Suprapubic skin (tissue), 4 donors: Measurements from ENCODE around the gene NAALADL2. TPM values are rescaled to one million over a fixed set of nuclear protein-coding genes. Genes with fewer than 3 reads are reported as not detected.
"Not testable (repeated sequence)": the region's sequence is repeated elsewhere in the genome, so short reads cannot be mapped to it uniquely, and the experiment has no call there.

Experiments
- DNase-seq, 2 donors: peaks; one replicate each; pipeline ENCODE4 v3.0.0-alpha.2; 2019; ENCODE audit warnings: low spot score in 2 of 2
- H3K27ac ChIP-seq: fragments of 200-600 bp; sonication (generic); one replicate; pipeline ENCODE4 v1.5.1; 2019
- H3K27me3 ChIP-seq: fragments of 200-600 bp; sonication (generic); one replicate; pipeline ENCODE4 v1.5.1; 2019
- H3K36me3 ChIP-seq: fragments of 200-600 bp; sonication (generic); one replicate; pipeline ENCODE4 v1.5.1; 2019
- H3K4me1 ChIP-seq: fragments of 200-600 bp; sonication (generic); one replicate; pipeline ENCODE4 v1.5.1; 2019
- H3K4me3 ChIP-seq: fragments of 200-600 bp; sonication (generic); one replicate; pipeline ENCODE4 v1.5.1; 2019; ENCODE audit warnings: mild to moderate bottlenecking
- H3K9me3 ChIP-seq: fragments of 200-600 bp; sonication (generic); one replicate; pipeline ENCODE4 v1.5.1; 2019
- EP300 ChIP-seq: sonication (generic); formaldehyde crosslinking; IDR thresholded peaks from one replicate; pipeline ENCODE4 v1.6.1; 2017; ENCODE audit warnings: antibody characterized with exemption
- POLR2A ChIP-seq, 2 donors: fragments of 450-650 bp; IDR thresholded peaks; one replicate each; pipeline ENCODE4 v1.6.1; 2017; ENCODE audit warnings: antibody characterized with exemption in 2 of 2, mild to moderate bottlenecking in 2 of 2, moderate library complexity in 2 of 2
- POLR2AphosphoS5 ChIP-seq, 3 donors: sonication (generic); formaldehyde crosslinking; IDR thresholded peaks; one replicate each; pipeline ENCODE4 v1.6.1; 2017; ENCODE audit warnings: antibody characterized with exemption in 3 of 3
- WGBS: methylation state at CpG from one replicate; pipeline ENCODE4 v1.1.5; 2018; 5-methylcytosine and 5-hydroxymethylcytosine counted together
- total RNA-seq, 4 donors: library from RNA; depleted of rRNA; stranded (reverse); fragments of >200 nt; gene quantifications; one replicate each; pipeline ENCODE4 v1.1.0, GENCODE V29; 2016
- TF ChIP-seq, protein P1 (sequence below), 2 donors: fragments of 200-600 bp in 1 of 2; fragments of 450-650 bp in 1 of 2; sonication (generic) in 1 of 2; IDR thresholded peaks; one replicate each; pipeline ENCODE4 v1.5.1; 2016 to 2019; ENCODE audit warnings: antibody characterized with exemption in 2 of 2, mild to moderate bottlenecking in 1 of 2, moderate library complexity in 1 of 2

NAALADL2 gene
- total RNA-seq, 4 donors from 2014 or later: 4.0 to 10.5 (median 8.5) TPM

DNA sequence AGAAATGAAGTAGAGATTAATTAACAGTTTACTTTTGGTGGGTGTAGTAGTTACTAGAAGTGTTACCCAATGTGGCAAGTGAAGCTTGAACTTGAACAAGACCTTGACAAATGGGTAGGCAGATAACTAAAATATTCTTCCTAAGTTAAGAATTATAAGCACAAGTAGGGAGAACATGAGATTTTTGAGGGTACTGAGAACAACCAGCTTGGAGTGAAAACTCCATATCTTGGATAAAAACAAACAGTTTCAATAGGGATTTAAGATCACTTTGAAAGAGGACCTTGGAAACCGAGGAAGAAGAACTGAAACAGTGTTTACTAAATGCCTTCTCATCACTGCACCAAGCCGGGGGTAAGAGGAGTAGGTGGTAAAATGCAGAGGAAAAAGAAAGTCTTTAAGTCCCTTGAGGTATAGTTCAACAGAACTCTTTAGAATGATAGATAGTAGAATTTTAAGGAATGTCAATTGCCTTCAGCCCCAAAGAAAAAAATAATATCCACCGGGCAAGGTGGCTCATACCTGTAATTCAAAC lies 496.7 kb downstream of the NAALADL2 start:
- Histone ChIP-seq H3K4me3 (no peak overlapping the region), H3K27ac (no peak overlapping the region), H3K36me3 (no peaks in the 10 kb centered on the region), H3K9me3 (no peaks in the 10 kb centered on the region), H3K4me1 (no peaks in the 10 kb centered on the region), H3K27me3 (no peaks in the 10 kb centered on the region)
- 83% methylated on average over 3 of the region's 3 CpGs for WGBS
- no peak for DNase-seq
- TF ChIP-seq, protein P1, sequence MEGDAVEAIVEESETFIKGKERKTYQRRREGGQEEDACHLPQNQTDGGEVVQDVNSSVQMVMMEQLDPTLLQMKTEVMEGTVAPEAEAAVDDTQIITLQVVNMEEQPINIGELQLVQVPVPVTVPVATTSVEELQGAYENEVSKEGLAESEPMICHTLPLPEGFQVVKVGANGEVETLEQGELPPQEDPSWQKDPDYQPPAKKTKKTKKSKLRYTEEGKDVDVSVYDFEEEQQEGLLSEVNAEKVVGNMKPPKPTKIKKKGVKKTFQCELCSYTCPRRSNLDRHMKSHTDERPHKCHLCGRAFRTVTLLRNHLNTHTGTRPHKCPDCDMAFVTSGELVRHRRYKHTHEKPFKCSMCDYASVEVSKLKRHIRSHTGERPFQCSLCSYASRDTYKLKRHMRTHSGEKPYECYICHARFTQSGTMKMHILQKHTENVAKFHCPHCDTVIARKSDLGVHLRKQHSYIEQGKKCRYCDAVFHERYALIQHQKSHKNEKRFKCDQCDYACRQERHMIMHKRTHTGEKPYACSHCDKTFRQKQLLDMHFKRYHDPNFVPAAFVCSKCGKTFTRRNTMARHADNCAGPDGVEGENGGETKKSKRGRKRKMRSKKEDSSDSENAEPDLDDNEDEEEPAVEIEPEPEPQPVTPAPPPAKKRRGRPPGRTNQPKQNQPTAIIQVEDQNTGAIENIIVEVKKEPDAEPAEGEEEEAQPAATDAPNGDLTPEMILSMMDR (IDR thresholded peaks at IDR 0.05): no peak
- TF ChIP-seq EP300 (no peak), POLR2AphosphoS5 (IDR thresholded peaks at IDR 0.05) (no peak), POLR2A (IDR thresholded peaks at IDR 0.05) (no peak)

DNA sequence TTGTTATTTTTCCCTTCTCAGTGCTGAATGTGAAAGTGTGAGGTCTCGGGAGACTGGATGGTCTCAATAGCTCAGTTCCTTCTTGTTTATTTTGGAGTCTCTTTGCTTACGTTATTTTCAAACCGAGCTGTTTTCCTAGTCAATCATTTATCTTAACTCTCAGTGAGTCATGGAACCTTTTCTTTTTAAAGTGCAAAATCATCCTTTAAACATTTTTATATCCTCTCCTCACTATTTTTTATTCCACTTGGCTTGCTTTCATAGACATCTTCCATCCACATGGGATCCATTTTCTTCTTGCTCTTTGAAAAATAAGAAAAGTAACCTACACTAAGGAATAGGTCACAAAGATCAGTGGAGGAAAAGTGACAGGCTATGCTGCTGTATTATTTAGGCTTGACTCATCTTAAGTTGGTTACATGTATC lies 497.8 kb downstream of the NAALADL2 start:
- DNase-seq: no peak
- TF ChIP-seq EP300 (no peak), POLR2A (IDR thresholded peaks at IDR 0.05) (no peak), POLR2AphosphoS5 (IDR thresholded peaks at IDR 0.05) (no peak)
- TF ChIP-seq, protein P1 (IDR thresholded peaks at IDR 0.05): no peak
- no peak overlapping the region for H3K4me3 ChIP-seq
- no peaks in the 10 kb centered on the region for H3K27me3 ChIP-seq
- no peaks in the 10 kb centered on the region for H3K9me3 ChIP-seq
- H3K36me3 ChIP-seq: no peaks in the 10 kb centered on the region
- no peaks in the 10 kb centered on the region for H3K4me1 ChIP-seq
- no peak overlapping the region for H3K27ac ChIP-seq
- WGBS: 67% methylated on average over 3 of the region's 3 CpGs

DNA sequence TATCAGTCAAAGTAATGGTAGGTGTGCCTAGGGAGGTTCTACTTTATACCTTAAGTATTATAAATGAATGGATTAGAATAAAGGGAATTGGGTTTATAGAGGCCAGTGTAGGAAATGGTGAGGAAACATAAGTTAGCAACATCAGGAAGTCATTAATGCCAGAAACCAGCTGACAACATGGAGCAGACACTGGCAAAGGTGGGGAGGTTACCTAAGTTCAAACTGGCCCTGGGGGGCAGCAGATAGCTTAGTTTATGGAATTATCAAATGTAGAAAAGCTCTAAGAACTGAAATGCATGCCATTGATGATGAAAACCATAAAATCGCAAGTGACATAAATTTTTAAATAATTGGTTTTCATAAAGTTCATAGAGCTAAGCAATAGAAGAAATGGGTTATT lies 498.6 kb downstream of the NAALADL2 start:
- WGBS: 95% methylated on average over 1 of the region's 1 CpG
- TF ChIP-seq, protein P1 (IDR thresholded peaks at IDR 0.05): no peak
- TF ChIP-seq EP300 (no peak), POLR2AphosphoS5 (IDR thresholded peaks at IDR 0.05) (no peak), POLR2A (IDR thresholded peaks at IDR 0.05) (no peak)
- no peak overlapping the region for H3K27ac ChIP-seq

DNA sequence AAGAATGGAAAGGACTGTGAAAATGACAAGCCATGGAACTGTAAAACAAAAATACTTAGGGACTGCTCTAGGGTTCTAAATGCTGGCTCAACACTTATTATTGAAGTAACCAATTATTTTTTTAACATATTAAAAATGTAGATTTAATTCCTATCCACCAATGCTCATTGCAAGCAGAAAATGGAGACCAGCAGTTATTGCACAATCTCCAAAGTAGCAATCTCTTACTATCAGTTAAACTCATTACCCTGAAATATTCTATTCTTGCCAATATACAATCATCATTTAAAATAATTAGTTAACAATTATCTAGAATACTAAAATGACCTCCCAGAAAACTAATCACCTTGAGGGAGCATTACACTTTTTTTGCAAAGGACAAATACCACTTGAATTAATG lies 499.8 kb downstream of the NAALADL2 start:
- no peaks in the 10 kb centered on the region for H3K4me1 ChIP-seq
- H3K4me3 ChIP-seq: no peak overlapping the region
- H3K27me3 ChIP-seq: no peaks in the 10 kb centered on the region
- no peaks in the 10 kb centered on the region for H3K9me3 ChIP-seq
- DNase-seq: no peak
- TF ChIP-seq EP300 (no peak), POLR2A (IDR thresholded peaks at IDR 0.05) (no peak), POLR2AphosphoS5 (IDR thresholded peaks at IDR 0.05) (no peak)
- TF ChIP-seq, protein P1 (IDR thresholded peaks at IDR 0.05): no peak
- no peaks in the 10 kb centered on the region for H3K36me3 ChIP-seq
- H3K27ac ChIP-seq: no peak overlapping the region

More for the DNA sequence above, 498.6 kb downstream of the NAALADL2 start:
- Histone ChIP-seq H3K27me3 (no peaks in the 10 kb centered on the region), H3K36me3 (no peaks in the 10 kb centered on the region), H3K4me3 (no peak overlapping the region), H3K9me3 (no peaks in the 10 kb centered on the region), H3K4me1 (no peaks in the 10 kb centered on the region)
- no peak for DNase-seq

DNA sequence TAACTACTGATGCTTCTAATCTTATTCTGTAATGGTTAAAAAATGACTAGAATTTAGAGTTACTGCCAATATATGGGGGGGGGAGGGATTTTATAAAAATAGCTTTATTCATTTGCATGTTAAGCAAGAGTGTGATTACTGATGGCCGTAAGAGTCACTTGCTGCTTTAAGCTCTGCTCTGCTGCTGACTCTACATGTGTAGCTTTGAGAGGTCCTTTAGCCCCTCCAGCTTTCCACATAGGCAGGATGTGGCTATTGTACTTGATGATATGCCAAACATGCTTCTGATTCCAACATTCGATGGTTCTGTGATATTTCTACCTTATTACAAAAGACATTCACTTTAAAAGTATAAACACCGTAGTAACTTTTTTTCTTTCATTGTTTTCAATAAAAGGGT lies 511.3 kb downstream of the NAALADL2 start:
- H3K27me3 ChIP-seq, H3K9me3 ChIP-seq, DNase-seq, H3K4me1 ChIP-seq, H3K4me3 ChIP-seq, H3K36me3 ChIP-seq, H3K27ac ChIP-seq: not testable (repeated sequence)
- WGBS: 36% methylated on average over 3 of the region's 3 CpGs

DNA sequence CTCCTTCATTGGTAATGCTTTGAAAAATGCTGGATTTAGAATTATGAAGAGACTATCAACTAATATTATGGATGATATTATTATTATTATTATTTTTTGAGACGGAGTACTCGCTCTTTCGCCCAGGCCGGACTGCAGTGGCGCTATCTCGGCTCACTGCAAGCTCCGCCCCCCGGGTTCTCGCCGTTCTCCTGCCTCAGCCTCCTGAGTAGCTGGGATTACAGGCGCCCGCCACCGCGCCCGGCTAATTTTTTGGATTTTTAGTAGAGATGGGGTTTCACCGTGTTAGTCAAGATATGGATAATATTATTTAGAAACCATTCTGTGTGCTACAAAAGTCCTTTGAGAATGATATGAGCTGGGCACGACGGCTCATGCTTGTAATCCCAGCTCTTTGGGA lies 512.1 kb downstream of the NAALADL2 start:
- WGBS: 98% methylated on average over 18 of the region's 18 CpGs
- not testable (repeated sequence) for H3K9me3 ChIP-seq, H3K4me3 ChIP-seq, H3K27ac ChIP-seq, H3K27me3 ChIP-seq, H3K36me3 ChIP-seq, DNase-seq, H3K4me1 ChIP-seq
